Cortex of kidney (tissue), 1 donor: Measurements from ENCODE around the gene MEDAG.

Source experiments
- DNase-seq: peaks from one replicate; lab custom pipeline; 2025; lab: John Stamatoyannopoulos, UW

MEDAG gene

DNA sequence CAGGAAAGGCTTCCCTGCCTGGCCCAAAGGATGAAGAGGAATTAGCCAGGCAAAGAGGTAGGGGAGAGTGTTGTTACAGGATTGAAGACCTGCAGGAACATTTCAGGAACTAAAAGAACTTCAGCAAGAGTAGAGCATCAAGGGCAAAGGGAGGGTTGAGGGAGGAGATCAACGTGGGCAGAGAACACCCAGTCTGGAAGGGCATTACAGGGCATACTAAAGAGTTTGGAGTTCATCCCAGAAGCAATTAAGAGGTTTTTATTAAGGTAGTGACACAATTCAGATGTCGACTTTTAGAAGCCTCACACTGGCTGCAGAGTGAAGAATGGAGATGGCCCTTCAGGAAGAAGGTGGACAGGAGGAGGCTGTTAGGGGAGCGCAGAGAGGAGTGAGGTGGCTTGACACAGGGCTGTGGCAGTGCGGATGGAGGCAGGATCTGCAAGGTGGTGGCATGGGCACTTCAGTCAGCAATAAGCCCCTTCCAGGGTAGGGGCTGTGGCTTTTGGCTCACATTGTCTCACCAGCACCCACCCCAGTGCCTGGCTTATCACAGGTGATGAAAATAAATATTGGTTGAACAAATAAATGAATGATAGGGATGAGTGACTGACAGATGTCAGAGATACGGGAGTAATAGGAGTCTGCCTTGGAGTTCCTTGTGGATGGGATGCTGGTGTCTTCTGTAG lies 51.3 kb downstream of the MEDAG start:
- DNase-seq, result no peak

DNA sequence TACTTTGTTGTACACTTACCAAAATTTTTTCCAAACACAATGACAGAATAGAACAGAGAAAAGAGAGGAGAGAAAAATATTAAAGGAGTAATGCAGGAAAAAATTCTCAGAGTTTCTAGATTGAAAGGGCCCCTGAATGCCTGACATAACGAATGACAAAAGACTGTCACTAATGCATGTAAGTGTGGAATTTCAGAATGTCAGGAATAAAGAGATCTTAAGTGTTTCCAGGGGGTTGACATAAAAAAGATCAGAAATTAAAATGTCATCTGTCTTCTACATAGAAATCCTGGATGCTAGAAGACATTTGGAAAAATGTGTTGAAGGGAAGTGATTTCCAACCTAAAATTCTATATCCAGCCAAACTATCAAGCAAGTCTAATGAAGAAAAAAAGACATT lies 53.6 kb downstream of the MEDAG start:
- DNase-seq, result no peak

DNA sequence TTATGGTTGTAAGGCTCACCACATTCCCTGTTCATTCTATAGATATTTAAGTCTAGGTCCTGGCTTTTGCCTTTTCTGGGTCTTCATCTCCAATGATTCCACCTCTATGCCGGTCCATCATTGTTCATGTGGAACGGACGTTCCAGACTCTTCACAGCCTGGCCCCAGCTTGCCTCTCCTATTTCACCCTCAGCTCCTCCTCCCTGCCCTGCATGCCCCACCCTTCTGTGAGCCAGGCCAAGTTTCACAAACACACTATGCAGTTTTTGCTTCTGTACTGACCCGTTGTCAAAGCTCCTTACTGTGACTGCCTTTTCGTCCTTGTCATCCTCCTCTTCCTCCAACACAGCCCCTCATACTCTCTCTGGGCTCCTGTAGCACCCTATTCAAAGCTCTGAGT lies 57.7 kb downstream of the MEDAG start:
- DNase-seq, result no peak

DNA sequence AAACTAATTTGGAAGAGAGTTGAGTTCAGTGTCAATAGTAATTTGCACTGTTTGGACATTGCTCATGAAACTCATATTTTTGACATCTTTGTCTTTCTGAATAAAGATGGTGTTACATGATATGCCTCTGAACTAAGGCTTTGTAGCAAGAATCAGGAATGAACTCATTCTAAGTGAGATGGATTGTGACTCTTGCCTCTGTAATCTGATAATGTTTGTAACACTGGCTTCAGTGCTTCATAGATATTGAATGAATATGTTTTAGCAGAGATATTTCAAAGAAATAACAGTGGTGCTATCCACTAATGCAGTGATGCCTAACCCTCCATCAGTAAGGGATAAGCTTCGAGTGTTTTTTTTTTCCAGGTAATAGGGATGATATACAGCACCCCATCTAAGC lies 59.3 kb downstream of the MEDAG start:
- no peak for DNase-seq

DNA sequence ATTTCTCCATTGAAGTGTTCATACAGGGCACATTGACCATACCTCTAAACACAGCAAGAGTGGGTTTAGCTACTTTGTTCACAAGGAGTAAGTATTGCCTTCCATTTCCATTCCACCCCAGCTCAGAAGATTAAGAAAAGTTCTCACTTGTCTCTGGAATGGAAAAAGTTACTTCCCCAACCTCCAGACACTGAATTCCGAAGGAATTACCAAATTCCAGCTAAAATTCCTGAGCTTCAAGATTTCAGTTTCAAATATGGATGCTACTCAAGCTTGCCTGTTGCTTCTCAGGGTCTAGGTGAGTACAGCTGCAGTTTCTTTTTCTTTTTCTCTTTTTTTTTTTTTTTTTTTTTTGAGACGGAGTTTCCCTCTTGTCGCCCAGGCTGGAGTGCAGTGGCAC lies 60.0 kb downstream of the MEDAG start:
- DNase-seq, result no peak

DNA sequence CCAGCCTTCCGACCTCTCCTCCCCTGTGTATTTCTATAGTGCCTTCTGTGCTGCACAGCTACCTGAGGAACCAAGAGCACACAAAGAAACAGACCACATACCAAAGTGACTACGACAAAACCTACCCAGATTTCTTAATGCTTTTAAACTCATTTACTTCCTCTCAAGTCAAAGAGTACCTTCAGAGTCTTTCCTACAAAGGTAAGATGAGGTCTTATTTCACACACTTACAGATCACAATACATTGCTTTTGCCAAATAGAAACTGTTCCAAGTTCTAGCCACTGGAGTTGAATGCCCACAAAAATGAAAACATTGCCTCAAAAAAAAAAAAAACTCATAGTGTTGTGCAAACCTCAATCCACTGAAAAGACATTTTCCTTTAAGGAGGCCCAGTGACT lies 62.8 kb downstream of the MEDAG start:
- no peak for DNase-seq

DNA sequence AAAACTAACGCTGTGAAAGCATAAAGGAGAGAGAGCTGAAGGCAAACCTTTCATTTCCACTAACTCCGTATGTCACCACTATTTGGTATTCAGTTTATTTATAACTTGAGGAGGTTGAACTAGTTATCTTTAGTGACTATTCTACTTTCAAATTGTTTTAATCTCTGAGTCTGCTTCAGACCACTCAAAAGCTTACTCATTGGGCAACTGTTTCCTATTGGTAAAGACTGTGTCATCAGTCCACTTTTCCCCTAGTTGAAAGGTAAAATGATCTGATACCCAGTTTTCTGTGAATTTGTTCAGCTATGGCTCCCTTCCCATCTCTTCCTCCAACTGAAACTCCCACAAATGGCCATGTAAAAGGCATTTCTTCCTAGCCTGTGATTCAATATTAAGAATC lies 65.5 kb downstream of the MEDAG start:
- no peak for DNase-seq

DNA sequence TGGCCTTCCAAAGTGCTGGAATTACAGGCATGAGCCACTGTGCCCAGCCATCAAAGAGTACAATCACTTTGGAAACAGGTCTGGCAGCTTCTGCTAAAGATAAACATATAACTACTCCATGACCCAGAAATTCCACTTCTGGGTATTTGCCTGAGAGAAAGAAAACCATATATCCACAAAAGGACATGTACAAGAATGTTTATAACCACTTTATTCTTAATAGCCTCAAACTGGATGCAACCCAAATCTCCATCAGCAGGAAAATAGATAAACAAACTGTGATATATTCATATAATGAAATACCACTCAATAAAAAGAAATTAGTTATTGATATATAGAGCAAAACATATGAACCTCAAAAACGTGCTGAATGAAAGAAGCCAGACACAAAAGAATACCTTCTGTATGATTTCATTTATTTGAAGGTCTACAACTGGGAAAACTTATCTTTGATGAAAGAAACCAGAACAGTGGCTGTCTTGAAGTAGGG lies 66.9 kb downstream of the MEDAG start:
- no peak for DNase-seq

DNA sequence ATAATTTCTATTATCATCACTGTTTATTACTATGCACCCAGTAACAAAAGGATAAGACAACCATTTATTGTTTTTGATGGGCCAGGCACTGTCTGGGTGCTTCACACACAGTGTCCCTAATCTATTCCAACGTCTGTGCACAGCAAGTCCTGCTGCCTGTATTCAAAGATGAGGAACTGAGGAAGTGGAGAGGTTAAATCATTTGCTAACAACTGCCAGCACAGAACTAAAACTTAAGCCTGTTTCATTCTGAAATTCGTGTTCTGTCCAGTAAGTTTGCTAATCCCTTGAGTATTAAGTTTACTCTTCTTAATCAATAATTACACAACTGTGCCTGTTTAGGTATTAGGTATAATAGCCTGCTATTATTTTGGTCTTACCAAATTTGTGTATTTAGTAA lies 68.3 kb downstream of the MEDAG start:
- DNase-seq, result no peak
